Kidney (tissue), 14 donors: Measurements from ENCODE around the gene VWA8. TPM values are rescaled to one million over a fixed set of nuclear protein-coding genes. Genes with fewer than 3 reads are reported as not detected.
"Not testable (repeated sequence)": the region's sequence is repeated elsewhere in the genome, so short reads cannot be mapped to it uniquely, and the experiment has no call there.

Experiments used
- DNase-seq, 5 donors: peaks; one replicate each; pipeline ENCODE4 v3.0.0-alpha.2; 2013 to 2020
- FAIRE-seq: peaks from 2 replicates; lab custom pipeline; 2012; peaks lifted over from hg19 to GRCh38; lab: Jason Lieb, UNC
- H3K27ac ChIP-seq, 2 donors: one replicate each; pipeline ENCODE4 v1.7.0; 2013; ENCODE audit warnings: low read depth in 2 of 2, low read length in 2 of 2, inconsistent platforms in 1 of 2
- H3K27me3 ChIP-seq: one replicate; pipeline ENCODE4 v1.7.1; 2013; ENCODE audit warnings: low read length, inconsistent platforms; ENCODE audit not compliant: control insufficient read depth, insufficient read depth
- H3K36me3 ChIP-seq, 3 donors: one replicate each; pipeline versions ENCODE4 v1.7.0 to v1.7.1; 2013; ENCODE audit warnings: low read length in 3 of 3, control low read depth in 1 of 3, inconsistent platforms in 1 of 3; ENCODE audit not compliant: insufficient read depth in 3 of 3, control insufficient read depth in 2 of 3
- H3K4me1 ChIP-seq, 3 donors: one replicate each; pipeline versions ENCODE4 v1.7.0 to v1.7.1; 2013; ENCODE audit warnings: low read length in 3 of 3, inconsistent platforms in 1 of 3, low read depth in 1 of 3; ENCODE audit not compliant: control insufficient read depth in 2 of 3, insufficient read depth in 2 of 3
- H3K4me3 ChIP-seq, 3 donors: one replicate each; pipeline versions ENCODE4 v1.7.0 to v1.8.1; 2013; ENCODE audit warnings: low read length in 3 of 3, control low read depth in 1 of 3, inconsistent platforms in 1 of 3
- H3K9ac ChIP-seq, 3 donors: one replicate each; pipeline versions ENCODE4 v1.7.0 to v1.7.1; 2013; ENCODE audit warnings: low read length in 3 of 3, control low read depth in 1 of 3, inconsistent platforms in 1 of 3
- H3K9me3 ChIP-seq, 3 donors: one replicate each; pipeline versions ENCODE4 v1.7.0 to v1.7.1; 2013; ENCODE audit warnings: low read length in 3 of 3, control low read depth in 1 of 3, inconsistent platforms in 1 of 3; ENCODE audit not compliant: control insufficient read depth in 2 of 3, insufficient read depth in 1 of 3
- CTCF ChIP-seq: IDR thresholded peaks from 3 replicates; pipeline ENCODE4 v1.5.1; 2012; ENCODE audit warnings: mild to moderate bottlenecking, moderate library complexity, borderline replicate concordance; ENCODE audit not compliant: insufficient read depth; ENCODE audit errors: extremely low read depth
- intact Hi-C: fragments of 100-400 bp; cut with DNase I; formaldehyde crosslinking; loops from one replicate; pipeline ENCODE4 v1.11.1; 2022
- polyA plus RNA-seq: library from polyadenylated mRNA; stranded (reverse); fragments of 350-450 nt; fragmentation: Illumina TruSeq; extraction: RNeasy Lipid Tissue Mini Kit (QIAGEN cat#74804); gene quantifications from one replicate; pipeline ENCODE4 v1.2.3, GENCODE V29; 2014; ENCODE audit warnings: low read depth, low replicate concordance; ENCODE audit not compliant: insufficient read depth
- total RNA-seq: library from RNA; stranded (reverse); fragmentation: NEBNext Ultra II Directional; extraction: Animal tissue kit (Norgen Biotek cat#: 25700); gene quantifications from one replicate; pipeline ENCODE4 v1.2.1, GENCODE V29; 2021
- donor health status: control.
- donor health status: control.
- donor health status: control.
- donor health status: control.
- donor health status: control.
- donor health status: DM: yes; HTN: yes; CAD: no.
- donor health status: Normal renal cell carcinoma (clear cell type).

The VWA8 gene
- total and polyA plus RNA-seq, 2 donors from 2014 or later: 6.4 to 21.3 TPM

GRCh38 chr13:41895478-41895877, 65.4 kb downstream of the VWA8 start:
- Histone ChIP-seq H3K27ac (no peak overlapping the region), H3K9me3 (no peaks in the 10 kb centered on the region), H3K4me1 (no peaks in the 10 kb centered on the region), H3K36me3 (no peaks in the 10 kb centered on the region), H3K27me3 (no peaks in the 10 kb centered on the region), H3K9ac (no peak overlapping the region), H3K4me3 (no peak overlapping the region)
- intact Hi-C loops: no loop called here
- DNase-seq (no peak), FAIRE-seq (no peak)
- TF ChIP-seq CTCF: no peak

GRCh38 chr13:41891119-41891518, 69.8 kb downstream of the VWA8 start:
- intact Hi-C loops: no loop called here
- TF ChIP-seq CTCF: no peak
- Histone ChIP-seq H3K4me1 (no peaks in the 10 kb centered on the region), H3K4me3 (no peak overlapping the region), H3K27ac (no peak overlapping the region), H3K9ac (no peak overlapping the region), H3K9me3 (no peaks in the 10 kb centered on the region), H3K36me3 (no peaks in the 10 kb centered on the region), H3K27me3 (no peaks in the 10 kb centered on the region)
- no peak for FAIRE-seq
- DNase-seq: no peak

- H3K36me3 ChIP-seq: peaks cover 0 to 12% (median 11%) of the 10 kb centered on the region in 3 donors
- no peaks in the 10 kb centered on the region for H3K4me1 ChIP-seq
- H3K9ac ChIP-seq: no peak overlapping the region
- no peak for TF ChIP-seq CTCF
- H3K27me3 ChIP-seq: no peaks in the 10 kb centered on the region
- intact Hi-C loops: no loop called here
- FAIRE-seq (no peak), DNase-seq (no peak)
- no peaks in the 10 kb centered on the region for H3K9me3 ChIP-seq
- H3K4me3 ChIP-seq: no peak overlapping the region
- H3K27ac ChIP-seq: no peak overlapping the region
These were observed 77.8 kb downstream of the VWA8 start for GRCh38 chr13:41883147-41883546.

- H3K27ac ChIP-seq, H3K4me3 ChIP-seq, H3K9me3 ChIP-seq, FAIRE-seq, intact Hi-C loops, H3K27me3 ChIP-seq, H3K9ac ChIP-seq, H3K4me1 ChIP-seq, DNase-seq: not testable (repeated sequence)
- H3K36me3 ChIP-seq: peaks cover 0 to 12% (median 11%) of the 10 kb centered on the region in 3 donors
These were observed 79.0 kb downstream of the VWA8 start for GRCh38 chr13:41881890-41882289.
